Adrenal gland (tissue), 5 donors: ENCODE results near the gene CFAP74.

Experiments
- CTCF ChIP-seq, 6 experiments: fragments of 450-650 bp in 4 of 6; fragments of 200-600 bp in 2 of 6; sonication (generic) in 1 of 6; IDR thresholded peaks; 1 replicate in 5 of 6; 2 replicates in 1 of 6; pipeline versions ENCODE4 v1.5.1 to v1.8.0; 2016 to 2021; ENCODE audit warnings: antibody characterized with exemption in 6 of 6, mild to moderate bottlenecking in 2 of 6, moderate library complexity in 1 of 6
- POLR2A ChIP-seq, 2 donors: fragments of 450-650 bp; IDR thresholded peaks; one replicate each; pipeline ENCODE4 v1.6.1; 2017; ENCODE audit warnings: antibody characterized with exemption in 2 of 2, mild to moderate bottlenecking in 2 of 2, moderate library complexity in 1 of 2
- donor health status: DM: no; HTN: no; CAD: no.

- TF ChIP-seq CTCF (IDR thresholded peaks at IDR 0.05) (no peak), POLR2A (IDR thresholded peaks at IDR 0.05) (no peak)
Observed at GRCh38 chr1:1926346-1926811, 77.2 kb downstream of the CFAP74 start.
